ENCODE results near the gene TEX13B. TPM values are rescaled to one million over a fixed set of nuclear protein-coding genes. Genes with fewer than 3 reads are reported as not detected.

TEX13B gene, protein sequence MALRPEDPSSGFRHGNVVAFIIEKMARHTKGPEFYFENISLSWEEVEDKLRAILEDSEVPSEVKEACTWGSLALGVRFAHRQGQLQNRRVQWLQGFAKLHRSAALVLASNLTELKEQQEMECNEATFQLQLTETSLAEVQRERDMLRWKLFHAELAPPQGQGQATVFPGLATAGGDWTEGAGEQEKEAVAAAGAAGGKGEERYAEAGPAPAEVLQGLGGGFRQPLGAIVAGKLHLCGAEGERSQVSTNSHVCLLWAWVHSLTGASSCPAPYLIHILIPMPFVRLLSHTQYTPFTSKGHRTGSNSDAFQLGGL
- total RNA-seq: not detected in 2 replicates

DNA sequence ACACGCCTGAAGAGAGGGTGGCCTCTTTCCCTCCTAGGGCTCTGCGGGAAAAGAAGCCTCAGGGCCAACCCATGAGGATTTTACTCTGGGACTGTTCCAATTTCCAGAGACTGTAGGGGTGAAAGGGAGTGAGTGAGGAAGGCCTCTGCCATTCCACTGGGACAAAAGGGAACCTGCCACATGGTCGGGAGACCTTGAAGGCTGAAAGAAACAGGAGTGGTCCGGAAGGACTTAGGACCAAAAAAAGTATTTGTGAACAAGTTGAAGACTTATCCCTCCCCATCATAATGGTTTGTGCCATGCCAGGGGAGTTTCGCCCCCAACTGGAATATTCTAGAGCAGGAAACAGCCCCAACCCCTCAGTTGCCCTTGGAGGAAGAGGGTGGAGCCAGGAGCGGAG lies at the start of gene TEX13B:
TEX13B (minus strand) TSS at position 15 of the 400 bp plus-strand sequence. CDS start 243 bp downstream, outside the sequence.
- DNase-seq (ENCODE audit: low read depth): no peak
- H3K4me3 ChIP-seq (ENCODE audit: low read depth, low read length): no peak within 1 kb of the TSS
- TF ChIP-seq, protein P1, sequence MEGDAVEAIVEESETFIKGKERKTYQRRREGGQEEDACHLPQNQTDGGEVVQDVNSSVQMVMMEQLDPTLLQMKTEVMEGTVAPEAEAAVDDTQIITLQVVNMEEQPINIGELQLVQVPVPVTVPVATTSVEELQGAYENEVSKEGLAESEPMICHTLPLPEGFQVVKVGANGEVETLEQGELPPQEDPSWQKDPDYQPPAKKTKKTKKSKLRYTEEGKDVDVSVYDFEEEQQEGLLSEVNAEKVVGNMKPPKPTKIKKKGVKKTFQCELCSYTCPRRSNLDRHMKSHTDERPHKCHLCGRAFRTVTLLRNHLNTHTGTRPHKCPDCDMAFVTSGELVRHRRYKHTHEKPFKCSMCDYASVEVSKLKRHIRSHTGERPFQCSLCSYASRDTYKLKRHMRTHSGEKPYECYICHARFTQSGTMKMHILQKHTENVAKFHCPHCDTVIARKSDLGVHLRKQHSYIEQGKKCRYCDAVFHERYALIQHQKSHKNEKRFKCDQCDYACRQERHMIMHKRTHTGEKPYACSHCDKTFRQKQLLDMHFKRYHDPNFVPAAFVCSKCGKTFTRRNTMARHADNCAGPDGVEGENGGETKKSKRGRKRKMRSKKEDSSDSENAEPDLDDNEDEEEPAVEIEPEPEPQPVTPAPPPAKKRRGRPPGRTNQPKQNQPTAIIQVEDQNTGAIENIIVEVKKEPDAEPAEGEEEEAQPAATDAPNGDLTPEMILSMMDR (IDR thresholded peaks at IDR 0.05; ENCODE audit: insufficient read depth, low read depth, low read length): no peak

DNA sequence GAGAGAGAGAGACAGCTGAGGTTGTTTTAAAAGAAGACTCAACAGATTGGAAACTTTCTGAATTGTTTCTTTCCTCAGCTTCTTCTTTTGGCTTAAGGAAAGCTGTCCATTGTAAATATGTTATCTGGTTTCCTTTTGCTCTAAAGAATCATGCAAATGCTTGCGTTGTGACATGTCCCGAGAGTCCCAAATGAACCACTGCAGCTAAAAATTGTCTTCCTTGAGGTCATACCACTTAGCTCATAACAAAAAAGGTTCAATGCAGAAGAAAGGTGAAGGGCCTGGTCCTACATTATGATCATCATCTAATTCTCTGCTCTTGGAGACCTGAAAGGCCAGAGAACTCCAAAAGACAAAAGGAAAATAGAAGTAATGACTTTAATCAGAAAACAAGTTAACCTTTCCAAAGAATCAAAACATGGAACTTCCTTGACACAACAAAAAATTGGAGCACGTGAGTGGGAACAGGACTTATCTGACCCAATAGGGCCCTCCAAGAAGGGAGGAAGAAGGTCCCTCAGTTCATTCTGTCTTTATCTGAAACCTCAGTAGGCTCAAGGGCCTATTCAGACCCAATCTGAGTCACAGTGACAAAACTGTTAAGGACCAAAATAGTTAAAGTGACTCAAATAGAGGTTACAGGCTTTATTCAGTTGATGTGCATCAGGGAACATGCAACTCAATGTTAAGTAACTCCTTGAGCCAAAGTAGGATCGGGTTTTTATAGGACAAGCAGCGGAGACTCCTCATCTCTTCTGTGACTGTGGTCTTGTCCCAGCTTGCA lies 48.0 kb upstream of the TEX13B start:
- TF ChIP-seq, protein P1 (IDR thresholded peaks at IDR 0.05; ENCODE audit: insufficient read depth, low read depth, low read length): no peak
- H3K4me3 ChIP-seq (ENCODE audit: low read depth, low read length): no peak overlapping the region
- DNase-seq (ENCODE audit: low read depth): no peak

DNA sequence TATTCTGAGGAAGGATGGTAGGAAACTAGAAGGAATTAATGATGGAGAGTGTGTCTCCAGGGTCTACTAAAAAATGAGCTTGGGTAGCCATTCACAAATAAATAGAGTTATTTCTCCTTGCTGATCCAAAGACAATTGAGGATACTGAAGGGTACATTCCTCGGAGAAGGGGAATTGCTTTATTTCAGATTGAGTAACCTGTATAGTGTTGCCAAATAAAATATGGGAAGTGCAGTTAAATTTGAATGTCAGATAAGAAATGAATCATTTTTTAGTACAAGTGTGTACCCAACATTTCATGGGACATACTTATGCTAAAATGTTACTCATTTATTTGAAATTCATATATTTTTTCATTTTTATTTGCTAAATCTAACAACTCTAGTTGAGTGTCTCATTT lies 46.7 kb upstream of the TEX13B start:
- no peak overlapping the region for H3K4me3 ChIP-seq (ENCODE audit: low read depth, low read length)
- TF ChIP-seq, protein P1 (IDR thresholded peaks at IDR 0.05; ENCODE audit: insufficient read depth, low read depth, low read length): no peak
- DNase-seq (ENCODE audit: low read depth): no peak

DNA sequence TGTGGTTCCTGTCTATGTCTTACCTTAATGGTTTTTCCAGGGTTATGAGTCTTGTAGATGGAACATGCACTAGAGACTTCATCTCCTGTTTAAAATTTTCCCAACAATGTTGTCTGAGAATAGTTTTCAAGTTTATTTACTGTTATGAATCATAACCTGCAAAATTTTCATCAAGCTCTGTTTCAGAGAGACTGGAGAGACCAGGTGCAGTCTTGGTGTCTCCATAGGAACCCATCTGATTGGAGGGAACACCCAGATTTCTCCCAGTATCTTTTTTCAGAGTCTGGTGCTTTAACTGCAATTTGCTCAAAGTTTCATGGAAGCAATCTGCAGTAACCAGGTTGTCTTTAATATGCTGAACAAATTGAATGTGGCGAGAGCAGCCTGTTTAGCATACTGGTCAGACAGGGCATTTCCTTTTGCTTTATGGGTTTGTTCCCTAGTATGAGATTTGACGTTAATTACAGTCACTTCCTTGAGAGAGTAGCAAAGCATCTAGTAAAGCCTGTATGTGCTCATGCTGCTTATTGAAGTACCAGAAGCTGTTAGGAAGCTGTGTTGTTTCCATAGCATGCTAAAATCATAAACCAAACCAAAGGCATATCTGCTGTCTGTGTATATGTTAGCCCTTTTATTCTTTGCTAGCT lies 43.9 kb upstream of the TEX13B start:
- no peak overlapping the region for H3K4me3 ChIP-seq (ENCODE audit: low read depth, low read length)
- DNase-seq (ENCODE audit: low read depth): no peak
- TF ChIP-seq, protein P1 (IDR thresholded peaks at IDR 0.05; ENCODE audit: insufficient read depth, low read depth, low read length): no peak

DNA sequence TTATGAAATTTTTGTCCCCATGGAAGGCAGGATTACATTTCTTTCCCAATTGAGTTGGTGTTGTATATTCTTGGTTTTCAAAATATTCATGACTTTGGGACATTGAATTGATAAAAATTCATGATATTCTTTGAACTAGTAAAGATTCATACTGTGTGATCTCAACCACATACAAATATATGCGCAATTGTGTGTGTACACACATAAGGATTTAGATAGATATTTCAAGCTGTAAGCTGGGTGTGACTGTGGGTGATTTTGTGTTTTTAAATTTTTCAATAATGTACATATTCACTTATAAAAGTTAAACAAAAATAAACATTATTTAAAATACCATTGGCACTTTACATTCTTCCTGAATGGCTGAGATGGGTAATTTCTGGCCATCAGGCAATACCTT lies 43.2 kb upstream of the TEX13B start:
- no peak for DNase-seq (ENCODE audit: low read depth)
- TF ChIP-seq, protein P1 (IDR thresholded peaks at IDR 0.05; ENCODE audit: insufficient read depth, low read depth, low read length): no peak
- H3K4me3 ChIP-seq (ENCODE audit: low read depth, low read length): no peak overlapping the region

DNA sequence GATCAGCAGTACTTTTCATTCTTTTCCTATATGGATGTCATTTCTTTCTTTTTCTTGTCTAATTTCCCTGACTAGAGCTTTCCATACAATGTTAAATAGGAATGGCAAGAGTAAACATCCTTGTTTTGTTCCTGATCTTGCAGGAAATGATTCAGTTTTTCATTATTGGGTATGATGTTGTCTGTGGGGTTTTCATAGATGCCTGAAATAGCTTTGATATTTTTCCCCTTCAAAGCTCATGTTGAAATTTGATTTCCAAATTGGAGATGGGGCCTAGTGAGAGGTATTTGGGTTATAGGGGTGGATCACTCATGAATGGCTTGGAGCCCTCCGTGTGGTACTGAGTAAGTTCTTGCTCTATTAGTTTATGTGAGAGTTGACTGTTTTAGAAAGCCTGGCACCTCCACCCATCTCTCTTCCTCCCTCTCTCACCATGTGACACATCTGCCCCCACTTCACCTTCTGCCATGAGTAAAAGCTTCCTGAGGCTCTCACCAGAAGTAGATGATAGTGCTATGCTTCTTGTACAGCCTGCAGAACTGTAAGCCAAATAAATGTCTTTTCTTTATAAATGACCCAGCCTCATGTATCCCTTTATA lies 40.4 kb upstream of the TEX13B start:
- DNase-seq (ENCODE audit: low read depth): no peak
- no peak overlapping the region for H3K4me3 ChIP-seq (ENCODE audit: low read depth, low read length)
- TF ChIP-seq, protein P1 (IDR thresholded peaks at IDR 0.05; ENCODE audit: insufficient read depth, low read depth, low read length): no peak
